NCI-H2171 (cell line): ENCODE measurements around the gene MECR.
"Not testable (repeated sequence)": the region's sequence is repeated elsewhere in the genome, so short reads cannot be mapped to it uniquely, and the experiment has no call there.

Source experiments
- DNase-seq: peaks from one replicate; lab custom pipeline; 2025; lab: John Stamatoyannopoulos, UW

MECR gene

DNA sequence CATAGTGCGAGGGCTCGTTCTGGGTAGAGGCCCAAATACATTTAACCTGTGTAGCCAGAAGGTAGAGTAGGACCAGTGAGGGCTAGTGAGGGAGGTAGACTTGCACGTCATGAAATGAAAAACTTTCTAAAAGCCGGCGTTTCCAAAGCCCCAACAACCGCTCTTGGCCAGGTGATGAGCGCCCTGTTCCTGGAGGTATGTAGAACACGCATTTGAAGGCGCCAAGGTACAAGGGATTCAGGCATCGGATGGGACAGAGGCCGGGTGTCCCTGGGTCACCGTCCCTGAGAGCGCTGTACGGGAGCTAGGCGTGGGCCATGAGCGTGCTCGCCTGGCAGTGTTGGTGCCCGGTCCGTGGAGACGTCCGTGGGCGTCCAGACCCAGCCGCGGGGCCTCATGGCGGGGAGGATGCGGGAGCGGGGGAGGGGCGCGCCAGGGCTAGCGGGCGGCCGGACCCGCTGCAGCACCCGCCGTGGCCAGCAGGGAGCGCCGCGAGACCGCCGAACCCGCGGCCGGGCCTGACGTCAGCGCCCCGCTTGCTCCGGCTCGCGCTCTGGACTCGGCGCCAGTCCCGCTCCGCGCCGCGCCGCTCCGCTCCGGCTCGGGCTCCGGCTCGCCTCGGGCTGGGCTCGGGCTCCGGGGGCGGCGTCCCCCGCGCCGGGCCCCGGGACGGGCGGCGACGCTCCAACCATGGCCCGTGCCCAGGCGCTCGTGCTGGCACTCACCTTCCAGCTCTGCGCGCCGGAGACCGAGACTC, 5.4 kb upstream of the MECR start, which contains the start of gene PTPRU:
TSS of gene PTPRU (plus strand) at position 568 of the 757 bp plus-strand sequence. CDS start at position 691, 123 bp downstream.
- peak; percentile 52 for DNase-seq

DNA sequence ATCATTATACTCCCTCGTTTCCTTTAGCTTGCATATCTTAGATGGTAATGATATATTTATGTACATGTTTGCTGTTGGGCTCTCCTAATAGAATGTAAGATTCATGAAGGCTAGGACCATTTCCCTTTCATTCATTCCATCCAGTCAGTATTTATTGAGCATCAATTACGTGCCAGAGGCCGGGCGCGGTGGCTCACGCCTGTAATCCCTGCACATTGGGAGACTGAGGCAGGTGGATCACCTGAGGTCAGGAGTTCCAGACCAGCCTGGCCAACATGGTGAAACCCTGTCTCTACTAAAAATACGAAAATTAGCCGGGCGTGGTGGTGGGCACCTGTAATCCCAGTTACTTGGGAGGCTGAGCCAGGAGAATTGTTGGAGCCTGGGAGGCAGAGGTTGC, 4.1 kb upstream of the MECR start:
- not testable (repeated sequence) for DNase-seq

DNA sequence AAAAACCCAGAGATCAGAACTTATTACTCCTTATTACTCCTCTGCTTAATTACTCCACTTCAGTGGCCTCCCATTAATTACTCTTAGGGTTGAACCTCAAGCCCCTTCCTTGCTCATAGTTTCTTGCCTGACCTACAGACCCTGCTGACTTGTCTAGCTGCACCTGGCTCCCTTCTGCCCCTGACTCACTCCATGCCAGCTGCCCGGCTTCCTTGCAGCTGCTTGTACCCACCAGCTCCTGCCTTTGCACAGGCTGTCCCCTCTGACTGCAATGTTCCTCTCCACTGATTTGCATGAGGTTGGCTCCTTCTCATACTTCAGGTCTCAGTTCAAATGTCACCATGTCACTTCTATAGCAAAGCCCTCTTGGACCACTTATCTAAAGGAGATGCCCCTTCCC, 3.7 kb upstream of the MECR start:
- DNase-seq = no peak

DNA sequence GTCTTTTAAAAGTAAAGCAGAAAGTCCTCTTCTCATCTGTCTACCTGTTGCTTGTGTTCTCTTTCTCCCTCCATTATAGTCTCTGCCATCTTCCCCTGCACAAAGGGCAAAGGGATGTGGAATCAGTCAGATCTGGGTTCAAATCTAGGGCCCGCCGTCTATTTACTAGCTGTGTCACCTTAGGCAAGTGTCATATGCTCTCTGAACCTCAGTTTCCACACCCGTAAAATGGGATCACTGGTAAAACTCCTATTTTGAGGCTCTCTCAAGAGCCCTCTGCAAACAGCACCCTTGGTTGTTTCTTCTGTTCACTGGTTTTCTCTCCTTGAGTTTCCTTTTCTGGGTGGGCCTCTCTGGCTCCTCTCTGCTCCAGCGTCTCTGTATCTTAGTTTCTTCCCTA, 3.0 kb upstream of the MECR start:
- no peak for DNase-seq

DNA sequence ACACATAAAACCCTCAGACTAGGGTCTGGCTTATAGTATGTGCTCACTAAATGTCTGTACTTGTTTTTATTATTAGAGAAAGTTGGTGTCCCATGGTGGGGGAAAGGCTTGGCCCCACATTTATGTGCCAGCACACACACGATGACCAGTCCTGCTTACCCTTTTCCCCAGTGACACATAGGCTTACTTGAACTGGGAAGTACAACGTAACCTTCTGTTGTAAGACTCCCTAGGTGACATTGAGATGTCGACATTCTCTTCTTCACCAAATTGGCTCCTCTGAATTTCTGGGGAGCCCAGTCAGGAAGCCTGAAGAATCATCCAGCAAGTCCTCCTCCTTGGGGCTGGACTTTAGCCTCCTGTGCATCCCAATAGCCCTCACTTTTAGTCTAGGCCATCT, 1.7 kb upstream of the MECR start:
- DNase-seq = no peak

DNA sequence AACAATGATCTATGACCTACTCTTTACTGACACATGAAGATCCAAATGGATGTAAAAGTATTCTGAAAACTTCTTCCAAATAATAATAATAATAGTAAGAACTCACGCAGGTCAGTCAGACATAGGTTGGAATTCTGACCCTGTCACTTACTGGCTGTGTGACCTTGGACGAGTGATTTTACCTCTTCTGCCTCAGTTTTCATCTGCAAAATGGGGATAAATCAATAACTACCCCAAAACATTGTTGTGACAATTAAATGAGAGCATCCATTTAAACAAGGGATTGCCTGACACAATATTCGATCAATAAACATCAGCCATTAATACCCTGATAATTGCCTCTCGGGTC, 556 bp downstream of the MECR start:
- DNase-seq = no peak

DNA sequence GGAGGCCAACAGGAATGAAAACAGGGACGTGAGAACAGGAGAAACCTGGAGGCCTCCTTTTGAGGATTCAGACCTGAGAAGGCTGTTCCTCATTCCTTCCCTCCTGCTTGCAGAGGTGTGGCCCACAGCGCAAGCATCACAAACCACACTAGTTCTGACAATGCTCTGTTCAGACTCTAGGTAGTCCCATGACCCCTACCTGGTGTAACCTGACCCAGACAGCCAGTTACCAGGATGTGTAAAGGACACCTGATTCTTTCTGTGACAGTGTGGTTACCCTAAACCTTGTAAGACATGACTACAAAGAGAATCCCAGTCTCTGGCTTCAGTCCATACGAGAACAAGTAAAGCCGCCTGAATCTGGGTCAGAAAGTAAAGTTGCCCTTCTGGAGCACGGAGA, 3.2 kb downstream of the MECR start:
- no peak for DNase-seq

DNA sequence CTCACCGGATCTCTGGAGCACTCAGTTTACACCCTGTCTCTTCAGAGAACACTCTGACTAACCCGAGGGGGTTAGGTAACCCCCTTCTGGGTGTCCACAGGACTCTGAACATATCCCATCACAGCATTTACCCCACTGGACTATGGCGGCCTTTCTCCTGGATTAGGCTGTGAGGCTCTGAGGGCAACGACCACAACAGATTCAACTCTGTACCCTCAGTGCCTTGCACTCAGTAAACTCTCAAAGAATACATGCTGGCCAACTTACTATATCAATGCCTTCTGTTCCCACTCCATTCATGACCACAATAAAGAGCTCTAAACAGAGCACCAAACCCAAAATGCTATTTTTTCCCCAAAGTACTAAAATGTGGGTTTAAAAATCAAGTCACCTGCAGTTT, 5.4 kb downstream of the MECR start:
- DNase-seq = no peak

DNA sequence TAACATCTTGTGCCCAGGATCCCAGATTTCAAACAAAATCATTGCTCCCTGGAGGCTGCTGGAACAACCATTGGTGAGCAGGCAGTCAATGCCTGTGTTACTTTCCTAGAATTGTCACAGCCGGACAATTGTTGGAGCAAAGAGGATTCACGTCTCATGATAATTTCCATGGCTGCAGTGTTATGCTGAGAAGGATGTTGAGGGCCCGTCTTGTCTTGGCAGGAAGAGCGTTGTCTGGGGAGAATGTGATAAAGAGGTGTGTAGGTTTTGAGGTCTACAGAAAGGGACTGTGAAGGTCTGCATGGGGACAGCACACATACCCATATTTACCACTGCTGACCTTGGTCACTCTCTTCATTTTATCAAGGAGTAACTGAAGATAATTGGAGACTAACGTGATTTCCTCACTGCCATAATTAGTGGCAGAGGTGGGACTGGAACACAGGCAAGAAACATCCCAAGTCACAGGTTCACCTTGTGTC, 6.3 kb downstream of the MECR start:
- no peak for DNase-seq

DNA sequence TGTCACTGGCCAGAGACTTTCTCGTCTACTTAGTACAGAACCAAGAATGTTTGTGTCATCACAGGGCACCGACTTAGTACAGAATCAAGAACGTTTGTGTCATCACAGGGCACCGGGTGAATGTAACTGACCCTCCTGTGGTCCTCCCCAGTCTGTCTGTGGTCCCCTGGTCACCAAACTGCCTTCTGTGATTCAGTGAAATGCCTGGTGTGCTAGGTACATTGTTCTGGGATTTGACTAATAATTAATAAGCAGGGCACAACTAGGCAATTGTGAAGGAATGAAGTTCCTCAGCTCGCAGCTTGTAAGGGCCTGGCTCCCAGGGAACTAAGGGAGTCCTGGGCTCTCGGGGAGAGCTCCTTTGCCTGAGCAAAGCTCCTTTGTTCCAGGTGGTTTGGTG, 7.2 kb downstream of the MECR start:
- no peak for DNase-seq

DNA sequence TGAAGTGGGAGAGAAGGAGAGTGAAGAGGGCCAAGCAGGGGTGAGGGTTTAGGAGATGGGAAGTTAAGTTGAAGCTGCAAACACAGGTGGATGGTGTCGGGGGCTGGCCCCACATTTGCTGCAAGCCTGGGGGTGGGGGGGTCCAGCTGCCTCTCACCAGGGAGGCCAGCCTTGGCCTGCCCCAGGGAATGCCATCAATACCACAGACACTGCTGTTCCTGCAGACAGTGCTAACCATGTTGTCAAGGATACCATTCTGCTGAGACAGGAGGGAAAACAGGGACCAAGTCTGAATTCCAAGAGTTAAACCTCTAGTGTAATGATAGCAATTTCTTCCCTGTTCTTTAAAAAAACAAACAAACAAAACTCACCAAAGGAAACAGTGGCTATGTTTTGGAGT, 8.0 kb downstream of the MECR start:
- peak; percentile 15 for DNase-seq

DNA sequence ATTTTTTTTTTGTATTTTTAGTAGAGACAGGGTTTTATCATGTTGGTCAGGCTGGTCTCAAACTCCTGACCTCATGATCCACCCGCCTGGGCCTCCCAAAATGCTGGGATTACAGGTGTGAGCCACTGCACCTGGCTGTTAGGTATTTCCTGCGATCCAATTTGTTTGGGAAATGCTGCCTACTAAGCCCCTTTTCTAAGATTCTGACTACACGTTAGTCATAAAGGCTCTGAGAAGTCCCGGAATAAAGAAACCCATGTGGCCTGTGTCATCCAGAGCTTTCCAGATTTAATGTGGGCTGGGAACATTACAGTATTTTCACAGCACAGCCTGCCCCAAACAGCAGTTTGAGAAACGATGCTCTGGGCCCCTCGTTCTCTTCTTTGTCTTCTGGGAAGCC, 8.5 kb downstream of the MECR start:
- DNase-seq = not testable (repeated sequence)

DNA sequence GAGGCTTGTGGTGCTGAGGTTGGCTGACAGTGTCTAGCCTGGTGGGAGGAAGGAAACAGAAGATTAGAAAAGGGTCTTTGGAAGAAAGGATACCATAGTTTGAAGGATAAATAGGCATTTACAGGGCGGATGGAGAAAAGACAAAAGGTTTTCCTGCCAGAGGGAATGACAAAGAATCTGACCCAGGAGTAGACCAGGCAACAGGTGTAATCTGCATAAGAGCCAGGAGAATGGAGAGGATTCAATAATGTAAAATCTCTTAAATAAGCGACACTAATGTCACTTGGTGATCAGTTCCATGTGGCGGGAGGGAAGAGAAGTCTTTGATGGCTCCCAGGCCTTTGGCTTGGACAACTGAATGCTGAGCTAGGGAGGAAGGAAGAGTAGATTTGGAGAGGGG, 9.4 kb downstream of the MECR start:
- DNase-seq = no peak

DNA sequence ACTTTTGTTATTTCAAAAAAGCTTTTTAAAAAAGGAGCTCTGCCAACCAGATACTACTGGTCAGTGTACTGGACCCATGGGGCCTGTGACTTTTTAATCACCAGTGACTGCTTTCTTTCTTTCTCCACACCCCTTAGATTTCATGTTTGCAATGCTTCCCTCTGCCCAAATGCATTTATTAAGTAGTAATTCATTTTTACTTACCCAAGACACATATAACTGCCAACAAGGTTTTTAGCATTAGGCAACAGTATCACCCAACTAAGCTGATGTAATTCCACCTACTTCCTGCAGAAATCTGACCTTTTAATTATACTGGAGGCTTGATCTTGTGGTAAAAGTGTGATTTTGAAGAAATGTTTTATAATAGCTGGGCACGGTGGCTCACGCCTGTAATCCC, 12.5 kb downstream of the MECR start:
- no peak for DNase-seq

DNA sequence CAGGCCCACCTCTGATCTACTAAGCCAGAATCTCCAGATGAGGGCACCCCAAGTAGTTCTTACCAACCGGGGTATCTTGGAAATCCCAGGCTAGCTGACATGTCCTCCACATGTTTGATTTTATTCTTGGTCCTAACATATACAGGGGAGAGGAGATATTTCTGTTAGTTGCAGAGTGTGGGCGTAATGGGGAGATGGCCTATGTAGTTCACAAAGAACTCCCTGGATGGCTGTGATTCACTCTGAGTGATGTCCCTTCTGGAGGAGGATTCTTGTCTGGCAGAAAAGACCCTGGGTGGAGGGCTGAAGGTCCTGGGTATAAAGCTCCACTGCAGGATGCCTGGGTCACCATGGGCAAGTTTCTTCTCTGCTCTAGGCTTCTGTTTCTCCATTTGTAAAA, 13.1 kb downstream of the MECR start:
- no peak for DNase-seq

DNA sequence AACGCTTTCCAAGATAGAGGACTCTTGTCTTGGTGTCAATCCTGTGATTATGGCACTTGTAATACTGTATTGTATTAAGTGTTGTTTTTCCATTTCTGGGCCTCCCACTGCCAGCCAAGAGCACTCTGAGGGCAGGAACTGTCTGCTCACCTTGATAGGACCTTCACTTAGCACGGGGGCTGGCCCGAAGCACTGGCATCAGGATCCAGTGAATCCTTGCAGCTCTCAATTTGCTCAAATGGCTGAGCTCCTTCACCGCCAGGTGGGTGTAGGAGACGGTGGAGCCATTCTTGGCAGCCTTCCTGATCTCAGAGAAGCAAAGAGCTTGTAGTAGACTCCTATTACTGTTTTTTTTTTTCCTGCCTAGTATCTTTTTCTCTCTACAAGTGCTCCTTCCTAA, 17.7 kb downstream of the MECR start:
- DNase-seq = peak; percentile 95

DNA sequence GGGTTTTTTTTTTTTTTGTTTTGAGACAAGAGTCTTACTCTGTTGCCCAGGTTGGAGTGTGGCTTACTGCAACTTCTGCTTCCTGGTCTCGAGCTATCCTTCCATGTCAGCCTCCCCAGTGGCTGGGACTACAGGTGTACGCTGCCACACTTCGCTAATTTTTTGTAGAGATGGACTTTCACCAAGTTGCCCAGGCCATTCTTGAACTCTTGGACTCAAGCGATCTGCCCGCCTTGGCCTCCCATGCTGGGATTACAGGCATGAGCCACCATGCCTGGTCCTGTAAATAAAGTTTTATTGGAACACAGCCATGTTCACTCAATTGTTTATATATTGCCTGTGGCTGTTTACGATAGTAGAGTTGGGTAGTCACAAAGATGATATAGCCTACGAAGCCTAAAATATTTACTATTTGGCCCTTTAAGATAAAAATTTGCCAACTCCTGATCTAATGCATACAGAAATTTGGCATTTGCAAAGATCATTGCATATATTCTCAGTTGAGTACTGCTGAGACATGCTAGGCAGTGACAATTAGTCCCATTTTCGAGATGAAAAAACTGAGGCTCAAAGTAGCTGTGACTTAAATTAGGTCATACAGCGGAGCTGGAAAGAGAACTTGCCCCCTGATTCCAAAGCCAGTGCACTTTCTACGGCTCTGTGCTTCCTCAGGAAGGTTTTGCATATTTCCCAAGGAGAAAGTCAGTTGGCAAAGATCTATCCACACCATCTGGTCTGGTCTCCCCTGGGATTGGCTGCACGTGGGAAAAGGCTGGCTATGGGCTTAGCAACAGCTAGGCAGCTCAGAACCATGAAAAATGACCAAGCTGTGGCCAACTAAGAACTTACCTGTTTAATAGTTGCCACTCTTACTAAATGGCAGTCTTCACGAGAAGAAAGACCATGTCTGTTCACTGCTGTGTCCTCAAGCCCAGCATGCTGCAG, 19.4 kb downstream of the MECR start:
- peak; percentile 84 for DNase-seq

DNA sequence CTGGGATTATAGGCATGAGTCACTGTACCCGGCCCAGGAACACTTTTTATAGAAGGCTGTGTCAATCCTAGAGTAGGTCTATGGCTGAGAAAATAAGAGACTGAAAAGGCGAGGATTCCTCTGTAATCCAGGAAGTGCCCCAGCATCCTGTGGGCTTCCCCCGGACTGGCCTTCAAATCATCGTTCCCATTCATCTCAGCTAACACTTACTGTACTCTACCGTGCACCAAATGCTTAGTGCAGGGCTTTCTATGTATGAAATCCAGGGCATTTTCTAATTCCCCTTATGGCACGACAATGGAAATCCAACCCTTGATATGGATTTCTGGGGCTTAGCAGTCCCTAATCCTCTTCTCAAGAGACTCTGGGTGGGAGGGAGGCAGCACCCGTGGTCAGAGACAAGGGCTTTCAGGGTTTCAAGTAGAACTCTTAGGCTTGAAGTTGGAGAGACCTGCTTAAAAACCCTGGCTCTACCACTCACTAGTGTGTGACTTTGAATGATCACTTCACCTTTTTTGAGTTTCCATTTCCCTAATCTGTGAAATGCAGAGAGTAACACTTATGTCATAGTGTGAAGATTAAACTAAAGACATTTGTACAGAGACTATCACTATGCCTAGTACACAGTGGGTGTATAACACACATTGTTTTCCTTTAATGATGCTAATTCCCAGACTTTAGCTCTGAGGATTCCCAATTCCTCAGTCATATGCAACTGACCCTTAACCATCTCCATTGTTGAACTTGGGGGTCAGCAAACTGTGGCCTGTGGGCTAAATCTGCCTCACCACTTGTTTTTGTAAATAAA, 20.3 kb downstream of the MECR start:
- no peak for DNase-seq

DNA sequence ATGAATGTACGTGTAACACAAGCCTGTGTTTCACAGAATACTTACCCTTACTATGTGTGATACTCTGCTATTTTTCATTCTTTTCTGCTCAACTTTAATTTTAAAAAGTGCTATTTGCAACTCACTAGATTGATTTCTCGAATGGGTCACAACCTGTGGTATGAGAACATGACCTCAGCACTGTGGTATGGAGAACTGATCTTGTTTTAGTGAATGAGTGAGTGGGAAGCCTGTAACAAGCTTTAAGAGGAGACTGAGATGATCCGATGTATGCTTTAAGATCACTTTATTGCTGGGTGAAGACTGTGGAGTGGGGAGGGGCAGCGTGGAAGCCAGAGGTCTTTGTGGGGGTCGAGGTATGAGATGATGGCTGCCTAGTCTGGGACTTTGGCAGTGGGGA, 21.6 kb downstream of the MECR start:
- no peak for DNase-seq

DNA sequence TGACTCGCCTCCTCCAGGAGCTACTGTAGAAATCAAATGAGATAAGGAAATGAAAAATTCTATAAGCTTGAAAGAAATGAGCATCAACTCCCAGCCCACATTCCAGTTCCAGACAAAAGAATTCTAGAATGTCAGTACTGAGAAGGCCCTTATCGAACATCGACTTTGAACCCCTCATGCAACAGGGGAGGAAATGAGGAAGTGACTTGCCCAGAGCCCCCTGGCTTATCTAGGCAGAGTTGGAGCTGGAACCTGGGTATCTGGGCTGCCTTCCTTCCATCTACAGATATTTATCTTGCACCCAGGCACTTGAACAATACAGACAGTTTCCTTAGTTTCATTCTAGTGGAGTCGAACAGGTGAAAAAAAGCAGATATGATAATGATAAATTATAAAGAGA, 22.3 kb downstream of the MECR start:
- no peak for DNase-seq

DNA sequence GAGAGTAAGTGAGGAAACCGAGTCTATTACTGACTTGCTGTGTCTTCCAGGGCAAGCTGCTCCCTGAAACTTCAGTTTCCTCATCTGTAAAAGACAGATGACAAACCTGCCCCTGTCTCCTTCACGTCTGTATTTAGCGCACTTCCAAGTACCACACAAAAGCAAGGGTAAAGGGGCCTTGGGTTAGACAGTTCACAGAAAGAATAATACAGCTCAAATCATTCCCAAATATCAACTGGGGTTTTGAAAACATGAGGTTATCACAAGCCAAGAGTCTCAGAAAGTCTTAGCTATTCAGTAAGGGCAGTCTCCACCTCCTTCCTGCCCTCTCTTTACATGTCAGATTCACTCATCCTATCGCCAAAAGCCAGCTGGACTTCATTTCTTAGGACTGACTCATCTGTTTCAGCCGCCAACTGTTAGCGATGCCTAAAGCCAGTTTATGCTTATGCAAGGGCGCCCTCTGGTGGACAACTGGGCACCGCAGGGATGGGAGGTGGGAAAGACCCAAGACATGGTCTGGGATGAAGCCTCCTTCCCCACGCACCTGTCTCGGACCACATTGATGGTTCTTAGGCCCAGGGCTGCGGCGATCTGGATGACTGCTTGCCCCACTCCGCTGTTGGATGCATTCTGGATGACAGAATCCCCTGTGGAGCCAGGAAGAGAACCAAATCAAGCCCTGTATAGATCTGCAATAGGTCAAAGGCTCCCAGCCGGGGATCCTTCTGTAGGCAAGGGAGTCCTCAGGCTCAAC, 28.0 kb downstream of the MECR start:
- DNase-seq = peak; percentile 82

DNA sequence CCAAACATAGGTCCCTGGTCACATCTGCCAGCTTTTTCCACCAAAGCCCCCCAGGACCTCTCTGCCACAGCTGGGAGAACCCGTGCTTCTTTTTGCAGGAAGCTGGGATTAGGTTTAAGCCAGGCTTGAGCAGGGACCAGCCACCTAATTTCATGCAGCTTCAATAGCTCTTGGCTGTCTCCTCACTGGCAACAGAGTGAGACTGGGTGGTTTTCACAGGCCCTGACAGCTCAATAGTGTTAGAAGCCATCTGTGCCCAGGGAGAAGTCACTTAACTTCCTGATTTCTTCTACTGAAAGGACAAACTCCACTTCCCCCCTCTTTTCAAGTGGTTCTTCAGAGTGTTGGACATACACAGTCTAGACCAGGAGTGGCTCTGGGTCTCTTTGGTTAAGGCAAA, 28.7 kb downstream of the MECR start:
- DNase-seq = no peak
